HEK293 (cell line): ENCODE data around the gene LMTK3.
A peak's percentile ranks its signal among the peaks of the same experiment; 100 is the strongest.

Experiments
- CTCF ChIA-PET: fragments of 350-600 bp; formaldehyde crosslinking; extraction: SDS; loops from one replicate; lab custom pipeline; 2021; ENCODE audit warnings: antibody characterized with exemption; lab: Yijun Ruan, JAX
- POLR2A ChIA-PET: fragments of 300-600 bp; formaldehyde crosslinking; extraction: SDS; loops from one replicate; lab custom pipeline; 2020; ENCODE audit warnings: antibody characterized with exemption, inconsistent platforms; lab: Yijun Ruan, JAX
- H3K27ac ChIP-seq: fragments of 200-500 bp; sonication (Bioruptor generic); 2 replicates; pipeline ENCODE4 v1.5.1; 2014; ENCODE audit warnings: low read depth, low read length, control low read depth, inconsistent platforms; ENCODE audit errors: extremely low read depth
- H3K36me3 ChIP-seq, 2 experiments: fragments of 200-500 bp in 1 of 2; sonication (Bioruptor generic) in 1 of 2; 1 replicate in 1 of 2; 2 replicates in 1 of 2; pipeline ENCODE4 v1.5.1; 2014 to 2017; ENCODE audit warnings: inconsistent platforms in 2 of 2, low read length in 2 of 2; ENCODE audit not compliant: control insufficient read depth in 2 of 2, insufficient read depth in 1 of 2
- H3K4me1 ChIP-seq: fragments of 200-500 bp; sonication (Bioruptor generic); 2 replicates; pipeline ENCODE4 v1.5.1; 2014; ENCODE audit warnings: mild to moderate bottlenecking, low read length, inconsistent platforms; ENCODE audit not compliant: control insufficient read depth, insufficient read depth
- H3K4me3 ChIP-seq: 2 replicates; pipeline ENCODE4 v1.5.1; 2011; ENCODE audit warnings: low read depth, mild to moderate bottlenecking, control low read depth, low read length, moderate library complexity
- H3K9me3 ChIP-seq: fragments of 200-500 bp; sonication (Bioruptor generic); 2 replicates; pipeline ENCODE4 v1.5.1; 2014; ENCODE audit warnings: low read depth, low read length, inconsistent platforms; ENCODE audit not compliant: control insufficient read depth, insufficient read depth
- GLIS2 ChIP-seq: fragments of 450-650 bp; formaldehyde crosslinking; IDR thresholded peaks from 2 replicates; pipeline ENCODE4 v1.5.1; 2016; ENCODE audit warnings: missing biosample characterization, missing genetic modification characterization
- HIC1 ChIP-seq: fragments of 450-650 bp; formaldehyde crosslinking; IDR thresholded peaks from 2 replicates; pipeline ENCODE4 v1.5.1; 2016; ENCODE audit warnings: missing biosample characterization, missing genetic modification characterization
- HOXC10 ChIP-seq: sonication (generic); formaldehyde crosslinking; IDR thresholded peaks from 2 replicates; pipeline ENCODE4 v1.8.1; 2023; ENCODE audit warnings: mild to moderate bottlenecking, missing genetic modification reagents
- KLF10 ChIP-seq: fragments of 450-650 bp; IDR thresholded peaks from 2 replicates; pipeline ENCODE4 v1.5.1; 2018; ENCODE audit warnings: missing biosample characterization, mild to moderate bottlenecking, missing genetic modification characterization
- PRDM6 ChIP-seq: fragments of 450-650 bp; formaldehyde crosslinking; IDR thresholded peaks from 2 replicates; pipeline ENCODE4 v1.5.1; 2017; ENCODE audit warnings: missing biosample characterization, missing genetic modification characterization
- ZBTB8A ChIP-seq: fragments of 450-650 bp; formaldehyde crosslinking; IDR thresholded peaks from 2 replicates; pipeline ENCODE4 v1.5.1; 2016; ENCODE audit warnings: missing biosample characterization, missing genetic modification characterization
- ZEB2 ChIP-seq: fragments of 450-650 bp; formaldehyde crosslinking; IDR thresholded peaks from 2 replicates; pipeline ENCODE4 v1.5.1; 2016; ENCODE audit warnings: missing biosample characterization, missing genetic modification characterization
- ZFHX2 ChIP-seq: fragments of 450-650 bp; formaldehyde crosslinking; conservative IDR thresholded peaks from 2 replicates; pipeline ENCODE4 v1.5.1; 2016; ENCODE audit warnings: missing biosample characterization, missing genetic modification characterization
- ZFP3 ChIP-seq: fragments of 450-650 bp; formaldehyde crosslinking; IDR thresholded peaks from 2 replicates; pipeline ENCODE4 v1.5.1; 2016; ENCODE audit warnings: low read depth, missing biosample characterization, missing genetic modification characterization
- ZNF157 ChIP-seq: fragments of 450-650 bp; formaldehyde crosslinking; IDR thresholded peaks from 2 replicates; pipeline ENCODE4 v1.5.1; 2016; ENCODE audit warnings: missing biosample characterization, missing genetic modification characterization
- ZNF292 ChIP-seq: fragments of 450-650 bp; formaldehyde crosslinking; IDR thresholded peaks from 2 replicates; pipeline ENCODE4 v1.5.1; 2016; ENCODE audit warnings: low read depth, missing biosample characterization, missing genetic modification characterization, borderline replicate concordance
- ZNF341 ChIP-seq: fragments of 450-650 bp; formaldehyde crosslinking; IDR thresholded peaks from 2 replicates; pipeline ENCODE4; 2016; ENCODE audit warnings: low read depth, missing biosample characterization, missing genetic modification characterization
- ZNF394 ChIP-seq: fragments of 450-650 bp; formaldehyde crosslinking; IDR thresholded peaks from 2 replicates; pipeline ENCODE4 v1.5.1; 2016; ENCODE audit warnings: missing biosample characterization, missing genetic modification characterization, mild to moderate bottlenecking, moderate library complexity, borderline replicate concordance
- ZNF501 ChIP-seq: fragments of 450-650 bp; formaldehyde crosslinking; IDR thresholded peaks from 2 replicates; pipeline ENCODE4 v1.5.1; 2016; ENCODE audit warnings: missing biosample characterization, missing genetic modification characterization
- ZNF521 ChIP-seq: fragments of 450-650 bp; formaldehyde crosslinking; IDR thresholded peaks from 2 replicates; pipeline ENCODE4 v1.5.1; 2017; ENCODE audit warnings: missing biosample characterization, mild to moderate bottlenecking, missing genetic modification characterization
- ZNF585B ChIP-seq: fragments of 450-650 bp; formaldehyde crosslinking; IDR thresholded peaks from 2 replicates; pipeline ENCODE4 v1.5.1; 2016; ENCODE audit warnings: missing biosample characterization, missing genetic modification characterization
- TF ChIP-seq, protein P1 (sequence below): sonication (generic); formaldehyde crosslinking; IDR thresholded peaks from 2 replicates; pipeline ENCODE4 v1.8.1; 2022; ENCODE audit warnings: mild to moderate bottlenecking, moderate library complexity, missing genetic modification reagents
- TF ChIP-seq, protein P2 (sequence below): fragments of 450-650 bp; formaldehyde crosslinking; IDR thresholded peaks from 2 replicates; pipeline ENCODE4 v1.5.1; 2016; ENCODE audit warnings: missing biosample characterization, missing genetic modification characterization
- TF ChIP-seq, protein P3 (sequence below): fragments of 450-650 bp; formaldehyde crosslinking; IDR thresholded peaks from 2 replicates; pipeline ENCODE4 v1.5.1; 2016; ENCODE audit warnings: missing biosample characterization, missing genetic modification characterization
- TF ChIP-seq, protein P4 (sequence below): fragments of 450-650 bp; formaldehyde crosslinking; IDR thresholded peaks from 2 replicates; pipeline ENCODE4 v1.5.1; 2016; ENCODE audit warnings: missing biosample characterization, missing genetic modification characterization
- TF ChIP-seq, protein P5 (sequence below): fragments of 450-650 bp; formaldehyde crosslinking; IDR thresholded peaks from 2 replicates; pipeline ENCODE4 v1.5.1; 2016; ENCODE audit warnings: missing biosample characterization, missing genetic modification characterization

Gene LMTK3

GRCh38 chr19:48468772-48469288 lies 42.8 kb downstream of the LMTK3 start (continued):
- TF ChIP-seq GLIS2 (tag by site-specific recombination) (no peak; the same call in 1 of the 2 replicates), ZFP3 (tag by site-specific recombination) (no peak), ZFHX2 (tag by site-specific recombination) (peak; percentile 37; the same call in 1 of the 2 replicates)
- TF ChIP-seq, protein P1, sequence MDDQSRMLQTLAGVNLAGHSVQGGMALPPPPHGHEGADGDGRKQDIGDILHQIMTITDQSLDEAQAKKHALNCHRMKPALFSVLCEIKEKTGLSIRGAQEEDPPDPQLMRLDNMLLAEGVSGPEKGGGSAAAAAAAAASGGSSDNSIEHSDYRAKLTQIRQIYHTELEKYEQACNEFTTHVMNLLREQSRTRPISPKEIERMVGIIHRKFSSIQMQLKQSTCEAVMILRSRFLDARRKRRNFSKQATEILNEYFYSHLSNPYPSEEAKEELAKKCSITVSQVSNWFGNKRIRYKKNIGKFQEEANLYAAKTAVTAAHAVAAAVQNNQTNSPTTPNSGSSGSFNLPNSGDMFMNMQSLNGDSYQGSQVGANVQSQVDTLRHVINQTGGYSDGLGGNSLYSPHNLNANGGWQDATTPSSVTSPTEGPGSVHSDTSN (CRISPR knock-in tag), result peak; percentile 87
- TF ChIP-seq, protein P2, sequence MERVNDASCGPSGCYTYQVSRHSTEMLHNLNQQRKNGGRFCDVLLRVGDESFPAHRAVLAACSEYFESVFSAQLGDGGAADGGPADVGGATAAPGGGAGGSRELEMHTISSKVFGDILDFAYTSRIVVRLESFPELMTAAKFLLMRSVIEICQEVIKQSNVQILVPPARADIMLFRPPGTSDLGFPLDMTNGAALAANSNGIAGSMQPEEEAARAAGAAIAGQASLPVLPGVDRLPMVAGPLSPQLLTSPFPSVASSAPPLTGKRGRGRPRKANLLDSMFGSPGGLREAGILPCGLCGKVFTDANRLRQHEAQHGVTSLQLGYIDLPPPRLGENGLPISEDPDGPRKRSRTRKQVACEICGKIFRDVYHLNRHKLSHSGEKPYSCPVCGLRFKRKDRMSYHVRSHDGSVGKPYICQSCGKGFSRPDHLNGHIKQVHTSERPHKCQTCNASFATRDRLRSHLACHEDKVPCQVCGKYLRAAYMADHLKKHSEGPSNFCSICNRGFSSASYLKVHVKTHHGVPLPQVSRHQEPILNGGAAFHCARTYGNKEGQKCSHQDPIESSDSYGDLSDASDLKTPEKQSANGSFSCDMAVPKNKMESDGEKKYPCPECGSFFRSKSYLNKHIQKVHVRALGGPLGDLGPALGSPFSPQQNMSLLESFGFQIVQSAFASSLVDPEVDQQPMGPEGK (tag by site-specific recombination), result no peak
- TF ChIP-seq, all 188 proteins: peak for 6

GRCh38 chr19:48466561-48467325 lies 44.9 kb downstream of the LMTK3 start:
- Histone ChIP-seq H3K36me3 (peaks cover 12 to 28% of the 10 kb centered on the region in 2 experiments), H3K4me1 (peaks cover 11% of the 10 kb centered on the region), H3K27ac (0 out of 2 replicates have a peak overlapping the region, but pooled peaks have one; percentile 24), H3K4me3 (no peak overlapping the region), H3K9me3 (no peaks in the 10 kb centered on the region)
- CTCF ChIA-PET, result interaction anchor here (2.5 to 2.6 kb wide), 2 partner anchors 23 to 76 kb away, joined by 8 read pairs; partner anchors contain the start of gene KDELR1
- POLR2A ChIA-PET, result interaction anchor here (1.2 kb wide), 1 partner anchor 15 kb away, joined by 3 read pairs; no protein-coding TSS in a partner anchor
- no peak for TF ChIP-seq KLF10
- no peak for TF ChIP-seq ZBTB8A (tag by site-specific recombination)
- TF ChIP-seq, protein P1 (CRISPR knock-in tag), result no peak
- no peak for TF ChIP-seq HIC1 (tag by site-specific recombination)
- TF ChIP-seq ZNF501 (tag by site-specific recombination), result no peak
- TF ChIP-seq, protein P3, sequence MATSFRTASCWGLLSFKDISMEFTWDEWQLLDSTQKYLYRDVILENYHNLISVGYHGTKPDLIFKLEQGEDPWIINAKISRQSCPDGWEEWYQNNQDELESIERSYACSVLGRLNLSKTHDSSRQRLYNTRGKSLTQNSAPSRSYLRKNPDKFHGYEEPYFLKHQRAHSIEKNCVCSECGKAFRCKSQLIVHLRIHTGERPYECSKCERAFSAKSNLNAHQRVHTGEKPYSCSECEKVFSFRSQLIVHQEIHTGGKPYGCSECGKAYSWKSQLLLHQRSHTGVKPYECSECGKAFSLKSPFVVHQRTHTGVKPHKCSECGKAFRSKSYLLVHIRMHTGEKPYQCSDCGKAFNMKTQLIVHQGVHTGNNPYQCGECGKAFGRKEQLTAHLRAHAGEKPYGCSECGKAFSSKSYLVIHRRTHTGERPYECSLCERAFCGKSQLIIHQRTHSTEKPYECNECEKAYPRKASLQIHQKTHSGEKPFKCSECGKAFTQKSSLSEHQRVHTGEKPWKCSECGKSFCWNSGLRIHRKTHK (tag by site-specific recombination), result no peak
- no peak for TF ChIP-seq ZNF292 (tag by site-specific recombination)
- TF ChIP-seq, protein P4, sequence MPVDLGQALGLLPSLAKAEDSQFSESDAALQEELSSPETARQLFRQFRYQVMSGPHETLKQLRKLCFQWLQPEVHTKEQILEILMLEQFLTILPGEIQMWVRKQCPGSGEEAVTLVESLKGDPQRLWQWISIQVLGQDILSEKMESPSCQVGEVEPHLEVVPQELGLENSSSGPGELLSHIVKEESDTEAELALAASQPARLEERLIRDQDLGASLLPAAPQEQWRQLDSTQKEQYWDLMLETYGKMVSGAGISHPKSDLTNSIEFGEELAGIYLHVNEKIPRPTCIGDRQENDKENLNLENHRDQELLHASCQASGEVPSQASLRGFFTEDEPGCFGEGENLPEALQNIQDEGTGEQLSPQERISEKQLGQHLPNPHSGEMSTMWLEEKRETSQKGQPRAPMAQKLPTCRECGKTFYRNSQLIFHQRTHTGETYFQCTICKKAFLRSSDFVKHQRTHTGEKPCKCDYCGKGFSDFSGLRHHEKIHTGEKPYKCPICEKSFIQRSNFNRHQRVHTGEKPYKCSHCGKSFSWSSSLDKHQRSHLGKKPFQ (tag by site-specific recombination), result no peak
- TF ChIP-seq, protein P5, sequence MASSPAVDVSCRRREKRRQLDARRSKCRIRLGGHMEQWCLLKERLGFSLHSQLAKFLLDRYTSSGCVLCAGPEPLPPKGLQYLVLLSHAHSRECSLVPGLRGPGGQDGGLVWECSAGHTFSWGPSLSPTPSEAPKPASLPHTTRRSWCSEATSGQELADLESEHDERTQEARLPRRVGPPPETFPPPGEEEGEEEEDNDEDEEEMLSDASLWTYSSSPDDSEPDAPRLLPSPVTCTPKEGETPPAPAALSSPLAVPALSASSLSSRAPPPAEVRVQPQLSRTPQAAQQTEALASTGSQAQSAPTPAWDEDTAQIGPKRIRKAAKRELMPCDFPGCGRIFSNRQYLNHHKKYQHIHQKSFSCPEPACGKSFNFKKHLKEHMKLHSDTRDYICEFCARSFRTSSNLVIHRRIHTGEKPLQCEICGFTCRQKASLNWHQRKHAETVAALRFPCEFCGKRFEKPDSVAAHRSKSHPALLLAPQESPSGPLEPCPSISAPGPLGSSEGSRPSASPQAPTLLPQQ (tag by site-specific recombination), result no peak
- no peak for TF ChIP-seq ZNF585B (tag by site-specific recombination)
- TF ChIP-seq ZNF521 (tag by site-specific recombination), result no peak
- TF ChIP-seq HOXC10 (CRISPR knock-in tag), result no peak
- no peak for TF ChIP-seq PRDM6 (tag by site-specific recombination)
- no peak for TF ChIP-seq ZNF157 (tag by site-specific recombination)
- no peak for TF ChIP-seq ZNF341 (tag by site-specific recombination)
- TF ChIP-seq ZEB2 (tag by site-specific recombination), result no peak
- no peak for TF ChIP-seq ZNF394 (tag by site-specific recombination)
